ENCODE results near the gene SNAP47. TPM values are rescaled to one million over a fixed set of nuclear protein-coding genes. Genes with fewer than 3 reads are reported as not detected.

The SNAP47 gene
- total and polyA plus RNA-seq, 9 of the 15 experiments (the other 6 are each of a cell fraction or from before 2014, with no cell fraction given) = 2.5 to 41.3 (median 32.6) TPM

DNA sequence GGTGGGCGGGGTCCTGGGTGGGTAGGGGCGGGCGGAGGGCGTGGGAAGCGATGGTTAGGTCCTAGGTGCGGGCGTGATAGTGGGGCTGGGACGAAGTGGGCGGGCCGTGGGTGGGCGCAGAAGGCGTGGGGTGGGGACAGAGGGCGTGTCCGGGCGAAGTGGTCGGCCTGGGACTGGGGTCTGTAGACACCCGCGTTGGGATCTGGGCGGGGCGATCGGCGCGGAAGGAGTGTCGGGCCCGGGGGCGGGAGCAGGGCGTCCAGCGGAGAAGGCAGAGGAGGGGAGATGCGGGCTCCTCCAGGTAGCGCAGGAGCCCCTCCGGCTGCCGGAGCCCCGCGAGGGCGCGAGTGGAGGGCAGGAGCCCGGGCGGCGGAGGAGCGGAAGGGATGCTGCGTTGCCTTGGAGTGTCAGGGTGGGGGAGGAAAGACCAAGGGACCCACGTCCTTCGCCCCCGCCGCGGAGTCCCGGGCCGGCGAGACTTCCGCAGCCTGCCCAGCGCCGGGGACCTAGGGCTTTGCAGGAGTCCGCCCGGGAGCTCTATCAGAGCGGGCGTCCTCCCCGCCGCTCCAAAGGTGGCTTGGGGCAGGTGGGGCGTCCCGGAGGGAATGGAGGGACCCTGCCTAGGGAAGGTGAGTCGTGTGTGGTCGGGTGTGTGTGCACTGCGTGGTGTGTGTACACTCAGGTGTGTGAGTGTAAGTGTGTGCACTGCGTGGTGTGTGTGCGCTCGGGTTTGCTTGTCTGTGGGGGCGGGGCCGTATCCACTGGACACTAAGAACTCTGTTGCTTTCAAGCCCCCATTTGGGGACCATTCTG lies 53.2 kb downstream of the SNAP47 start (continued):
- TF ChIP-seq BCL6 (CRISPR knock-in tag; IDR thresholded peaks at IDR 0.05) = no peak
- TF ChIP-seq GTF3C2 (IDR thresholded peaks at IDR 0.05; ENCODE audit: borderline replicate concordance, extremely low read depth, insufficient read length) = no peak
- TF ChIP-seq ZNF655 (CRISPR knock-in tag; IDR thresholded peaks at IDR 0.05) = no peak
- no peak for TF ChIP-seq ZNF174 (CRISPR knock-in tag; IDR thresholded peaks at IDR 0.05)
- no peak for TF ChIP-seq RBM25 (IDR thresholded peaks at IDR 0.05; ENCODE audit: low read depth, low read length, severe bottlenecking)
- TF ChIP-seq PPARD (CRISPR knock-in tag; IDR thresholded peaks at IDR 0.05) = no peak
- no peak for TF ChIP-seq SRF (CRISPR knock-in tag; IDR thresholded peaks at IDR 0.05)
- TF ChIP-seq ZNF707 (CRISPR knock-in tag; conservative IDR thresholded peaks at IDR 0.05) = no peak
- no peak for TF ChIP-seq ZNF766 (CRISPR knock-in tag; conservative IDR thresholded peaks at IDR 0.05)
- TF ChIP-seq ZBTB5 (IDR thresholded peaks at IDR 0.05) = no peak
- TF ChIP-seq PTTG1 (tag; IDR thresholded peaks at IDR 0.05; ENCODE audit: low read depth) = no peak
- no peak for TF ChIP-seq REST (IDR thresholded peaks at IDR 0.05; ENCODE audit: borderline replicate concordance)
- no peak for TF ChIP-seq REST (CRISPR knock-in tag; IDR thresholded peaks at IDR 0.05; ENCODE audit: low read depth)
